SU-DHL-6 (cell line): ENCODE results near the gene CELSR3.

Experiments used
- CTCF ChIP-seq: fragments of 200-600 bp; sonication (generic); IDR thresholded peaks from one replicate; pipeline ENCODE4 v1.5.1; 2017; ENCODE audit warnings: antibody characterized with exemption, mild to moderate bottlenecking, low read length, moderate library complexity; ENCODE audit not compliant: insufficient read depth, poor library complexity, severe bottlenecking
- EZH2phosphoT487 ChIP-seq: fragments of 200-600 bp; sonication (generic), shearing (Covaris generic); conservative IDR thresholded peaks from 2 replicates; pipeline ENCODE4 v1.6.1; 2018; ENCODE audit warnings: mild to moderate bottlenecking, antibody characterized with exemption, low read length, moderate library complexity, mixed read lengths

DNA sequence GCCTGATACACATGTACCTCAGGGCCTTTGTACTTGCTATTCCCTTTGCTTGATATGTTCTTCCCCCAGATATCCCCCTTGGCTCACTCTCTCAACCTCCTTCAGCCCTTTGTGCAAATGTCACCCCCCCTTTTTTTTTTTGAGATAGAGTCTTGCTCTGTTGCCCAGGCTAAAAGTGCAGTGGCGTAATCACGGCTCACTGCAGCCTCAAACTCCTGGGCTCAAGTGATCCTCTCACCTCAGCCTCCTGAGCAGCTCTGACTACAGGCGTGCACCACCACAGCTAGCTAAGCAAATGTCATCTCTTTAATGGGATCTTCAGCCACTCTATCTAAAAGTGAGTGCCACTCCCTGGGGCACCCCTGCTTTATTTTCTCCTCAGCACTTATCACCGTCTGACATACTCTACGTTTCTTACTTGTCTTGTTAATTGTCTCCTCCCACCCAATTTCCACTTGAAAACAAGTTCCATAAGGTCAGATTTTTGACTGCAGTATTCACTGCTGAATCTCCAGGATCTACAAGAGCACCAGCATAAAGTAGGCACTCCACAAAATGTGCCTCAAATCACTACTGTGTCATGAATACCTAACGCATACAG, 39.7 kb upstream of the CELSR3 start:
- no peak for TF ChIP-seq CTCF
- no peak for TF ChIP-seq EZH2phosphoT487
